ENCODE results near the gene RGPD3.
"Not testable (repeated sequence)": the region's sequence is repeated elsewhere in the genome, so short reads cannot be mapped to it uniquely, and the experiment has no call there.

RGPD3 gene

GRCh38 chr2:106504192-106504591 lies 36.0 kb upstream of the RGPD3 start:
- H3K36me3 ChIP-seq (ENCODE audit: control insufficient read depth in 2 of 2, insufficient read depth in 1 of 2, low read length in 2 of 2); POLR2A ChIA-PET; CTCF ChIA-PET; H3K27ac ChIP-seq (ENCODE audit: extremely low read depth, low read depth, low read length); H3K9me3 ChIP-seq (ENCODE audit: control insufficient read depth, insufficient read depth, low read depth, low read length); H3K4me1 ChIP-seq (ENCODE audit: control insufficient read depth, insufficient read depth, low read length); H3K4me3 ChIP-seq (ENCODE audit: low read depth, low read length): not testable (repeated sequence)

GRCh38 chr2:106502351-106502750 lies 34.1 kb upstream of the RGPD3 start:
- H3K4me1 ChIP-seq (ENCODE audit: control insufficient read depth, insufficient read depth, low read length); H3K9me3 ChIP-seq (ENCODE audit: control insufficient read depth, insufficient read depth, low read depth, low read length); H3K36me3 ChIP-seq (ENCODE audit: control insufficient read depth in 2 of 2, insufficient read depth in 1 of 2, low read length in 2 of 2); H3K27ac ChIP-seq (ENCODE audit: extremely low read depth, low read depth, low read length); H3K4me3 ChIP-seq (ENCODE audit: low read depth, low read length); CTCF ChIA-PET; POLR2A ChIA-PET: not testable (repeated sequence)

- H3K27ac ChIP-seq (ENCODE audit: extremely low read depth, low read depth, low read length); CTCF ChIA-PET; H3K9me3 ChIP-seq (ENCODE audit: control insufficient read depth, insufficient read depth, low read depth, low read length); H3K36me3 ChIP-seq (ENCODE audit: control insufficient read depth in 2 of 2, insufficient read depth in 1 of 2, low read length in 2 of 2); H3K4me1 ChIP-seq (ENCODE audit: control insufficient read depth, insufficient read depth, low read length); POLR2A ChIA-PET; H3K4me3 ChIP-seq (ENCODE audit: low read depth, low read length): not testable (repeated sequence)
- peak; percentile 58; the same call in 1 of the 2 replicates for TF ChIP-seq ZNF394 (tag by site-specific recombination; IDR thresholded peaks at IDR 0.05; ENCODE audit: borderline replicate concordance)
- peak; percentile 66 for TF ChIP-seq ZBTB11 (tag by site-specific recombination; conservative IDR thresholded peaks at IDR 0.05; ENCODE audit: low read depth)
- peak; percentile 53 for TF ChIP-seq ZNF426 (tag by site-specific recombination; IDR thresholded peaks at IDR 0.05)
- TF ChIP-seq ZNF140 (tag by site-specific recombination; IDR thresholded peaks at IDR 0.05), result peak; percentile 23; the same call in 1 of the 2 replicates
- peak; percentile 37 for TF ChIP-seq ZNF555 (tag by site-specific recombination; conservative IDR thresholded peaks at IDR 0.05)
- peak; percentile 58; the same call in 1 of the 2 replicates for TF ChIP-seq ZNF518A (tag by site-specific recombination; conservative IDR thresholded peaks at IDR 0.05; ENCODE audit: low read depth)
- peak; percentile 37; the same call in 1 of the 2 replicates for TF ChIP-seq ZBTB8A (tag by site-specific recombination; IDR thresholded peaks at IDR 0.05)
- peak; percentile 13; the same call in 1 of the 2 replicates for TF ChIP-seq ZNF654 (tag by site-specific recombination; IDR thresholded peaks at IDR 0.05; ENCODE audit: low read depth)
- TF ChIP-seq ZNF623 (tag by site-specific recombination; IDR thresholded peaks at IDR 0.05), result peak; percentile 25; the same call in 1 of the 2 replicates
Observed at GRCh38 chr2:106500350-106500749, 32.1 kb upstream of the RGPD3 start.

GRCh38 chr2:106498549-106498948 lies 30.3 kb upstream of the RGPD3 start:
- H3K27ac ChIP-seq (ENCODE audit: extremely low read depth, low read depth, low read length); H3K9me3 ChIP-seq (ENCODE audit: control insufficient read depth, insufficient read depth, low read depth, low read length); H3K4me3 ChIP-seq (ENCODE audit: low read depth, low read length); H3K4me1 ChIP-seq (ENCODE audit: control insufficient read depth, insufficient read depth, low read length); CTCF ChIA-PET; H3K36me3 ChIP-seq (ENCODE audit: control insufficient read depth in 2 of 2, insufficient read depth in 1 of 2, low read length in 2 of 2); POLR2A ChIA-PET: not testable (repeated sequence)

- CTCF ChIA-PET; H3K4me1 ChIP-seq (ENCODE audit: control insufficient read depth, insufficient read depth, low read length); POLR2A ChIA-PET; H3K9me3 ChIP-seq (ENCODE audit: control insufficient read depth, insufficient read depth, low read depth, low read length); H3K36me3 ChIP-seq (ENCODE audit: control insufficient read depth in 2 of 2, insufficient read depth in 1 of 2, low read length in 2 of 2); H3K4me3 ChIP-seq (ENCODE audit: low read depth, low read length); H3K27ac ChIP-seq (ENCODE audit: extremely low read depth, low read depth, low read length): not testable (repeated sequence)
Observed at GRCh38 chr2:106492913-106493312, 24.7 kb upstream of the RGPD3 start.

- POLR2A ChIA-PET; H3K4me3 ChIP-seq (ENCODE audit: low read depth, low read length); H3K27ac ChIP-seq (ENCODE audit: extremely low read depth, low read depth, low read length); H3K36me3 ChIP-seq (ENCODE audit: control insufficient read depth in 2 of 2, insufficient read depth in 1 of 2, low read length in 2 of 2); H3K9me3 ChIP-seq (ENCODE audit: control insufficient read depth, insufficient read depth, low read depth, low read length); CTCF ChIA-PET; H3K4me1 ChIP-seq (ENCODE audit: control insufficient read depth, insufficient read depth, low read length): not testable (repeated sequence)
Observed at GRCh38 chr2:106492399-106492798, 24.2 kb upstream of the RGPD3 start.

- POLR2A ChIA-PET; H3K4me1 ChIP-seq (ENCODE audit: control insufficient read depth, insufficient read depth, low read length); H3K4me3 ChIP-seq (ENCODE audit: low read depth, low read length); H3K9me3 ChIP-seq (ENCODE audit: control insufficient read depth, insufficient read depth, low read depth, low read length); H3K27ac ChIP-seq (ENCODE audit: extremely low read depth, low read depth, low read length); H3K36me3 ChIP-seq (ENCODE audit: control insufficient read depth in 2 of 2, insufficient read depth in 1 of 2, low read length in 2 of 2); CTCF ChIA-PET: not testable (repeated sequence)
Observed at GRCh38 chr2:106489701-106490100, 21.5 kb upstream of the RGPD3 start.

Measured in HEK293 (cell line).